AG04449 (cell line): Measurements from ENCODE around the gene WDR7.

ENCODE experiments used
- CTCF ChIA-PET: fragments of 350-600 bp; formaldehyde crosslinking; extraction: SDS; loops from one replicate; lab custom pipeline; 2021; ENCODE audit warnings: antibody characterized with exemption; lab: Yijun Ruan, JAX
- POLR2A ChIA-PET: fragments of 400-600, 350-600 bp; formaldehyde crosslinking; extraction: SDS; loops from one replicate; lab custom pipeline; 2020; ENCODE audit warnings: antibody characterized with exemption, inconsistent platforms; lab: Yijun Ruan, JAX
- DNase-seq: peaks from one replicate; pipeline ENCODE4 v3.0.0-alpha.2; 2010; ENCODE audit warnings: low read depth, low spot score
- H3K4me3 ChIP-seq: 2 replicates; pipeline ENCODE4 v1.5.1; 2011; ENCODE audit warnings: low read depth, mild to moderate bottlenecking, control low read depth, low read length
- CTCF ChIP-seq: IDR thresholded peaks from one replicate; pipeline ENCODE4 v1.5.1; 2011; ENCODE audit warnings: mild to moderate bottlenecking, moderate library complexity, low read length, control low read depth, inconsistent platforms; ENCODE audit not compliant: insufficient read depth; ENCODE audit errors: missing control alignments

Gene WDR7

GRCh38 chr18:56709463-56709862 is 58.3 kb downstream of the WDR7 start:
- H3K4me3 ChIP-seq = no peak overlapping the region
- CTCF ChIA-PET = interaction anchor here (0.8 to 4.3 kb wide), 4 partner anchors 8 to 27 kb away, joined by 3 to 29 read pairs (median 4); no protein-coding TSS in a partner anchor
- TF ChIP-seq CTCF = no peak
- DNase-seq = peak; percentile 58
- POLR2A ChIA-PET = no interaction called here

- no peak overlapping the region for H3K4me3 ChIP-seq
- no peak for DNase-seq
- TF ChIP-seq CTCF = no peak
- CTCF ChIA-PET = interaction anchor here (1.2 to 4.3 kb wide), 2 partner anchors 11 to 826 kb away, joined by 3 to 29 read pairs; no protein-coding TSS in a partner anchor
- POLR2A ChIA-PET = no interaction called here
Measured at GRCh38 chr18:56711708-56712445, 60.7 kb downstream of the WDR7 start.

GRCh38 chr18:56712761-56713160 is 61.6 kb downstream of the WDR7 start:
- CTCF ChIA-PET = interaction anchor here (1.2 to 4.3 kb wide), 2 partner anchors 12 to 825 kb away, joined by 3 to 29 read pairs; no protein-coding TSS in a partner anchor
- no peak for DNase-seq
- H3K4me3 ChIP-seq = no peak overlapping the region
- POLR2A ChIA-PET = no interaction called here
- TF ChIP-seq CTCF = no peak

- ChIA-PET POLR2A (no interaction called here), CTCF (interaction anchor here (1.0 to 1.7 kb wide), 4 partner anchors 10 to 847 kb away, joined by 3 to 4 read pairs (median 4); no protein-coding TSS in a partner anchor)
- H3K4me3 ChIP-seq = no peak overlapping the region
- TF ChIP-seq CTCF = no peak
- DNase-seq = no peak
Measured at GRCh38 chr18:56715121-56715520, 64.0 kb downstream of the WDR7 start.

GRCh38 chr18:56716692-56717146 is 65.6 kb downstream of the WDR7 start:
- ChIA-PET CTCF (interaction anchor here (1.3 kb wide), 1 partner anchor 14 kb away, joined by 3 read pairs; no protein-coding TSS in a partner anchor), POLR2A (no interaction called here)
- DNase-seq = no peak
- H3K4me3 ChIP-seq = no peak overlapping the region
- no peak for TF ChIP-seq CTCF

- CTCF ChIA-PET = interaction anchor here (1.4 kb wide), 1 partner anchor 19 kb away, joined by 3 read pairs; no protein-coding TSS in a partner anchor
- H3K4me3 ChIP-seq = no peak overlapping the region
- TF ChIP-seq CTCF = no peak
- DNase-seq = no peak
- POLR2A ChIA-PET = no interaction called here
Measured at GRCh38 chr18:56721031-56721430, 69.9 kb downstream of the WDR7 start.
